Stimulated activated naive B cell treated with anti-CD40 and anti-IgM and Interleukin-4, amounts not matched to agents 10 μg/mL and 1 μg/mL and 100 μg/mL, for 72 hours (primary cell): Measurements from ENCODE around the gene DYRK1B.

Experiments used
- ATAC-seq, 2 donors: fragments of 150-1000 bp; cut with Tn5 transposase; replicated peaks; 2 replicates each; pipeline ENCODE4 v1.10.0; 2021; ENCODE audit warnings: moderate library complexity in 1 of 2
- DNase-seq: peaks from one replicate; pipeline ENCODE4 v3.0.0; 2021
- H3K27ac Mint-ChIP-seq: one replicate; pipeline ENCODE4 v1.8.0; 2022; ENCODE audit warnings: mild to moderate bottlenecking, mixed read lengths
- H3K27me3 Mint-ChIP-seq, 2 donors: one replicate each; pipeline ENCODE4 v1.8.0; 2022; ENCODE audit warnings: mixed read lengths in 2 of 2
- H3K36me3 Mint-ChIP-seq, 2 donors: one replicate each; pipeline ENCODE4 v1.8.0; 2022; ENCODE audit warnings: mixed read lengths in 2 of 2, mild to moderate bottlenecking in 1 of 2
- H3K4me1 Mint-ChIP-seq, 2 donors: one replicate each; pipeline ENCODE4 v1.8.0; 2022; ENCODE audit warnings: mixed read lengths in 2 of 2, mild to moderate bottlenecking in 1 of 2
- H3K4me3 Mint-ChIP-seq, 2 donors: one replicate each; pipeline ENCODE4 v1.8.0; 2022; ENCODE audit warnings: mild to moderate bottlenecking in 2 of 2, mixed read lengths in 2 of 2, moderate library complexity in 1 of 2
- H3K9me3 Mint-ChIP-seq, 2 donors: one replicate each; pipeline ENCODE4 v1.8.0; 2022; ENCODE audit warnings: mixed read lengths in 2 of 2, mild to moderate bottlenecking in 1 of 2

Gene DYRK1B

DNA sequence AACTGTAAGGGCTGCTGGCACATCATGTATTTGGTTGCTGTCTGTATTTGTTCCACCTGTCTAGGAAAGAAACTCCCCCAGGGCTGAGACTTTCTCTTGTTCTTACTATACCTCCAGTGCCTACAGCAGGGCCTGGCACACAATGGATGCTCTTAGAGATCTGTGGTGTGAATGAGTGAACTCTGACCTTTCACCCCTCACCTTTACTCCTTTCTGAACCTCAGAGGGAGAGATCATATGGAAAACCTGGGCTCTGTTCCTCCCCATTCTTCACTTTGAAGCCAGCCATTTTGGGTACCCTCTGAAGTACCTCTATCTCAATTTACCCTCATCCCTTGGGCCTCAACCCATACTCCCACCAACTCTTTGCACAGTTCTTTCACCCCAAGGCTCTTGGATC lies 3.1 kb downstream of the DYRK1B start:
- Mint-ChIP-seq H3K4me1 (peaks cover 34 to 42% of the 10 kb centered on the region in 2 donors), H3K27me3 (no peaks in the 10 kb centered on the region), H3K36me3 (peaks cover 47 to 70% of the 10 kb centered on the region in 2 donors), H3K9me3 (peaks cover 2 to 3% of the 10 kb centered on the region in 2 donors), H3K27ac (peak overlapping the region; percentile 56), H3K4me3 (no peak overlapping the region)
- ATAC-seq (no peak), DNase-seq (no peak)

DNA sequence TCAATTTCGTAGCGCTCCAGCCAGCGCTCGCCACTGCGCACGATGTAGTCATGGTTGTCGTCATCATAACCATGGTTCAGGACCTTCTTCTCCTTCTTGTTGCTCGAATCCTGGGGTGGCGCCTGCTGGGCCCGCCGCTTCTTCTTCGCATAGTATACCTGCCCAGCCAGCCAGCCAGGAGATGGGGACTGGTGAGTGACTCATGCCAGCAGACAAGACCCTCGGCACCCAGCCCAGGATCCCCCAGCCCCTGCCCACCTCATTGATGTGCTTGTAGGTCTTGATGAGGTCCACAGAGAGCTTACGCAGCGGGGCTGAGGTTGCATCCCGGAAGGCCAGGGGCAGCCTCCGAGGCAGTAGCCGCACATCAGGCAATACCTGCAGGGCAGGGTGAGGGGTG lies 3.6 kb downstream of the DYRK1B start:
- H3K27me3 Mint-ChIP-seq, result no peaks in the 10 kb centered on the region
- H3K9me3 Mint-ChIP-seq, result peaks cover 2 to 3% of the 10 kb centered on the region in 2 donors
- ATAC-seq (no peak), DNase-seq (no peak)
- H3K27ac Mint-ChIP-seq, result peak overlapping the region; percentile 56
- H3K4me1 Mint-ChIP-seq, result peaks cover 34 to 42% of the 10 kb centered on the region in 2 donors
- H3K4me3 Mint-ChIP-seq, result no peak overlapping the region
- H3K36me3 Mint-ChIP-seq, result peaks cover 48 to 73% of the 10 kb centered on the region in 2 donors

DNA sequence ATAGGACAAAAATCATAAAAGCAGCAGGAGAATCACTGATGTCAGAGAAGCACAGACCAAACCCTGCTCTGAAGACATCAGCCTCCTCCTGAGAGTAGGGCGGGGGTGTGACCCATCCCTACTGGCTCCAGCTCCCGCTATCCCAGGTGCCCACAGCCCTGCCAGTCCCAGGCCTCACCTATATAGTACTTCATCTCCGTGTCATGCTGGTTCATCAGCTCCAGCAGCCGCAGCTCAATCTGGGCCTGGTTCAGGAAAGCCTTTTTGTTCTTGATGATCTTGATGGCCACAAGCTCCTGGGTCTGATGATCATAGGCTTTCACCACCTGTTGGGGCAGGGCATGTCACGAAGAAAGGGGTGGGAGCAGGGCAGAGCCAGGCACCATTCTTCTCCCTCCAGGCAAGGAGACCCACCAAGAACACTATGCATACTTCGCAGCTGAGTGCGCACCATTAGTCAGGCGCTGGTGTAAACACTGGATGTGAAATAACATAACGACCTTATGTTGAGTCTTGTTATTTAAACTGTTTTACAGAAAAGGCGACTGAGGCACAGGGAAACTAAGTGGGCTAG lies 4.2 kb downstream of the DYRK1B start:
- Mint-ChIP-seq H3K27ac (no peak overlapping the region), H3K4me1 (peaks cover 37 to 47% of the 10 kb centered on the region in 2 donors), H3K4me3 (no peak overlapping the region), H3K27me3 (no peaks in the 10 kb centered on the region), H3K9me3 (peaks cover 2 to 3% of the 10 kb centered on the region in 2 donors), H3K36me3 (peaks cover 50 to 77% of the 10 kb centered on the region in 2 donors)
- DNase-seq, result no peak
- ATAC-seq, result no peak

DNA sequence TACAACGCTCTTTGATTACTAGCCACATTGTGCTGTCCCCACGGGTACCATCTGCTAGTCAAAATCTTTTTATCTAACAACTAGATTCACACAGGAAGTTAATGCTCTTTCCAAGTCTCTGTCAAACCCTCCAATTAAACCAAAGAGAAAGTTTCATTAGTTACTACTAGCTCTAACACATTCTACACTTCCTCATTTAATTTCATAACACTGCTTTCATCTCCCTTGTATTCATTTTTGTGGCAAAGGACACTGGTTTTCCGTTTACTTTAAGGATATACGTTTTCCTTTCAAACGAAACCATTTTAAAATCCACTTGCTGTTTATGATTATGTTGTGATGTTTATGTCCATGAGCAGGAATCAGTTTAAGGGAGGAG lies 5.3 kb downstream of the DYRK1B start:
- peaks cover 40 to 68% of the 10 kb centered on the region in 2 donors for H3K36me3 Mint-ChIP-seq

DNA sequence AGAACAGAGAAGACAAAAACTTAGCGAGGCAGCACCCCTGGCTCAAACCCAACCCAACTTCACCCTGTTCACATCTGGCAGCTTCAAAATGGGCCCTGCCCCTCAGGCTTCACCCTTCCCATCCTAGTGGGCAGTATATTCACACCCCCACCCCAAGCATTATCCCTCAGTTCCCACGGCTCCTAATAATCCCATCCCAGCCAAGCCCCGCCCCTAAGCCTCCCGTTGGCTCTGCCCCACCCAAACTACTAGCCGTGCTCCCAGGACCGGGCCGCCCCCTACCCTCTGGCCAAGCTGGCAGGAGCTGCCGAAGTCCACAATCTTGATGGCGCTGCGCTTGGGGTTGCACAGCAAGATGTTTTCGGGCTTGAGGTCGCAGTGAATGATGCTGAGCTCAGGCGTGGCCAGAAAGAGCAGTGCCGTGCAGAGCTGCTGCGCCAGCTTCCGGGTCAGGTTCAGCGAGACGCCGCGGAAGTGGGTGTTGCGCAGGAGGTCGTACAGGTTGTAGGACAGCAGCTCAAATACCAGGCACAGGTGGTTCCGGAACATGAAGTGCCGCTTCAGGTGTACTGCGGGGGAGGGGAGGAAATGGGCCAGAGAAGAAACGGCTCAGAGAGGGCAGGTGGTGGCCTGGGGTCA lies 5.8 kb downstream of the DYRK1B start:
- Mint-ChIP-seq H3K4me3 (no peak overlapping the region), H3K9me3 (no peaks in the 10 kb centered on the region), H3K27me3 (no peaks in the 10 kb centered on the region), H3K27ac (peak overlapping the region; percentile 73), H3K36me3 (peaks cover 40 to 68% of the 10 kb centered on the region in 2 donors), H3K4me1 (peaks cover 29 to 37% of the 10 kb centered on the region in 2 donors)
- ATAC-seq, result no peak
- no peak for DNase-seq

More for the DNA sequence above, 5.3 kb downstream of the DYRK1B start:
- DNase-seq, result no peak
- H3K4me3 Mint-ChIP-seq, result no peak overlapping the region
- no peaks in the 10 kb centered on the region for H3K9me3 Mint-ChIP-seq
- H3K4me1 Mint-ChIP-seq, result peaks cover 29 to 38% of the 10 kb centered on the region in 2 donors
- no peaks in the 10 kb centered on the region for H3K27me3 Mint-ChIP-seq
- peak overlapping the region; percentile 73 for H3K27ac Mint-ChIP-seq
- no peak for ATAC-seq

DNA sequence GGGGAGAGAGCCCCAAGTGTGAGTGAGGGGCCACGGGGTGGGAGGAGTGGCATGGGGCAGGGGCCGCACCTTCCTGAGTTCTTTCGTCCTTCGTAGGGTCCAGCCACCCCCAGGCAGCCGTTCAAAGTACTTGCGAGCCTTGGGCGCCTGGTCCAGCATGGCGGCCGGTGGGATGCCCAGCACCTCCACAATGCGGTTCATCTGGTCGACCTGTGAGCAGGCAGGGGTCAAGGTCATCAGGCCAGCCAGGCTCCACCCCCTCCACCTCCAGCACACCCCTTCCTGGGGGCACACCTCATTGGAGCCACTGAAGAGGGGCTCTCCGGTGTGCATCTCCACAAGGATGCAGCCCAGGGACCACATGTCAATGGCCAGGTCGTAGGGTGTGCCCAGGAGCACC lies 6.7 kb downstream of the DYRK1B start:
- DNase-seq, result no peak
- Mint-ChIP-seq H3K36me3 (peaks cover 37 to 60% of the 10 kb centered on the region in 2 donors), H3K27ac (no peak overlapping the region), H3K4me3 (no peak overlapping the region), H3K4me1 (peaks cover 20 to 28% of the 10 kb centered on the region in 2 donors), H3K9me3 (no peaks in the 10 kb centered on the region), H3K27me3 (no peaks in the 10 kb centered on the region)
- no peak for ATAC-seq

DNA sequence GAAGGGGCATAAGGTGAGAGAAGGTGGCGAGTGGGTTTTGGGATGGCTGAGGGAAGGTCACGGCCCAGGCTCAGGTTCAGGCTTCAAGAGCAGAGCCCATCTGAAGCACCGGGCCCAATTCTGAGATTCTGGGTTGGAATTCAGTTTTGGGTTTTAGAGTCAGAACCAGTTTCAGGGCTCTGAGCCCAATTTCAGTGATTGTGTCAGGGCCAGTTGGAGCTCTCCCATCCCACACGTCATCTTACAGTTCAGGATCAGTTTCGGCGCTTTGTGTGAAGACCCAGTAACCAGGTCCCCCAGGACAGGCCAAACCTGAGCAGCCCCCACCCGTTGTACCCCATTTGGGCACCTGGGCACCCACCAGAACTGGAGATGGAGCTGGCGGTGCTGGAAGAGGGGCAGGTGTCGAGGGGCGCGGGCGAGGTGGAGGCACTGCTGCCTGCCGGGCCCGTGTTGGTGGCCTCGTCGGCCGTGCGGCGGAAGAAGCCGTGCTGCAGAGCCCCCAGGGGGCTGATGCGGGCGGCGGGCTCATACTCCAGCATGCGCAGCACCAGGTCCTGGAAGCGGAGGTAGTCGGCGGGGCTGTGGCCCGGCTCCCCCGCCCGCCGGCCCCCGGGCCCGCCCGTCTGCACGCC lies 7.5 kb downstream of the DYRK1B start:
- DNase-seq (no peak), ATAC-seq (no peak)
- Mint-ChIP-seq H3K27me3 (no peaks in the 10 kb centered on the region), H3K9me3 (no peaks in the 10 kb centered on the region), H3K4me1 (peaks cover 16 to 22% of the 10 kb centered on the region in 2 donors), H3K27ac (no peak overlapping the region), H3K36me3 (peaks cover 37 to 58% of the 10 kb centered on the region in 2 donors), H3K4me3 (no peak overlapping the region)

DNA sequence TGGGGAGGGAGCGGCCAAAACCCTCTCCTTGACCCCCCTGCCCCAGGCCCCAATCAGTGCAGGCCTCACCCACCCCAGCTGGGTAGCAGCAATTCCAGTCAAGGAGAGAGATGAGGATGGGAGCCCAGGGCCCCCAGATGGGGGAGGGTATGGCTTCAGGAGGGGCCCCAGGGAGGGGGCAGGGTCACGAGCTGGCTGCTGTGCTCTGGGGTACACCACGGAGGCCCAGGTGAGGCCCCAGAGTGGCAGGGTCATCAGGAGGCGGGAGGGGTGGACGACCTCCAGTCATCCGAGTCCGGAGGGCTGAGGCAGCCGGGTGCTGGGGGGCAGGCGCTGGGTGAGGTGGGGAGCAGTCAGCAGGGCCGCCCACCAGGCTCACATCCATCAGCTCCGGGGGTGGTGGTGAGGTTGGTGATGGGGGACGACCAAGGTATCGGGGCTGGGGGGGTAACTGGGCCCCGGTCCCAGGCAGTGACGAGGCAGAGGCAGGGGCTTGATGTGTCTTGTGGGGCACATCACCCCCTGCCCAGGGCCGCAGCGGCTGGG lies 8.4 kb downstream of the DYRK1B start:
- no peaks in the 10 kb centered on the region for H3K27me3 Mint-ChIP-seq
- H3K36me3 Mint-ChIP-seq, result peaks cover 33 to 49% of the 10 kb centered on the region in 2 donors
- DNase-seq (no peak), ATAC-seq (no peak)
- H3K9me3 Mint-ChIP-seq, result no peaks in the 10 kb centered on the region
- no peak overlapping the region for H3K27ac Mint-ChIP-seq
- H3K4me1 Mint-ChIP-seq, result peaks cover 11 to 21% of the 10 kb centered on the region in 2 donors
- H3K4me3 Mint-ChIP-seq, result no peak overlapping the region

DNA sequence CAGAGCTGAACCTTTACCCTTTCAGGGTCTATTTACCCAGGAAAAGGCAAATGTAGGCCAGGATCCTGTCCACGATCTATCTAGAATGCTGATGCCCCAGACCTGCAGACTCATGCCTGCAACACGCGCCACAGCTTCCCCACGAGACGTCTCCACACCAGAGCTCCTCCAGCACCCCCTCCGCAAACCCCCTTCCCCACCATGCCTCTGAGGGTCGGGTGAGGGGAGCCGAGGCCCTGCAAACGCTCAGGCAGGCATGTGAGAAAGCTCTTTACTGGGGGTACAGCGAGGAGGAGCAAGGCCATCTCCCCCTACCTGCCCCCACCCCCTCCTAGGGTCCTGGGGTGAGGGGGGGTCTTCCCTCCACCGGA lies 8.9 kb downstream of the DYRK1B start:
- no peak overlapping the region for H3K4me3 Mint-ChIP-seq
- H3K27ac Mint-ChIP-seq, result no peak overlapping the region
- H3K9me3 Mint-ChIP-seq, result no peaks in the 10 kb centered on the region
- no peak for ATAC-seq
- peaks cover 32 to 49% of the 10 kb centered on the region in 2 donors for H3K36me3 Mint-ChIP-seq
- peaks cover 11 to 21% of the 10 kb centered on the region in 2 donors for H3K4me1 Mint-ChIP-seq
- DNase-seq, result no peak
- no peaks in the 10 kb centered on the region for H3K27me3 Mint-ChIP-seq

DNA sequence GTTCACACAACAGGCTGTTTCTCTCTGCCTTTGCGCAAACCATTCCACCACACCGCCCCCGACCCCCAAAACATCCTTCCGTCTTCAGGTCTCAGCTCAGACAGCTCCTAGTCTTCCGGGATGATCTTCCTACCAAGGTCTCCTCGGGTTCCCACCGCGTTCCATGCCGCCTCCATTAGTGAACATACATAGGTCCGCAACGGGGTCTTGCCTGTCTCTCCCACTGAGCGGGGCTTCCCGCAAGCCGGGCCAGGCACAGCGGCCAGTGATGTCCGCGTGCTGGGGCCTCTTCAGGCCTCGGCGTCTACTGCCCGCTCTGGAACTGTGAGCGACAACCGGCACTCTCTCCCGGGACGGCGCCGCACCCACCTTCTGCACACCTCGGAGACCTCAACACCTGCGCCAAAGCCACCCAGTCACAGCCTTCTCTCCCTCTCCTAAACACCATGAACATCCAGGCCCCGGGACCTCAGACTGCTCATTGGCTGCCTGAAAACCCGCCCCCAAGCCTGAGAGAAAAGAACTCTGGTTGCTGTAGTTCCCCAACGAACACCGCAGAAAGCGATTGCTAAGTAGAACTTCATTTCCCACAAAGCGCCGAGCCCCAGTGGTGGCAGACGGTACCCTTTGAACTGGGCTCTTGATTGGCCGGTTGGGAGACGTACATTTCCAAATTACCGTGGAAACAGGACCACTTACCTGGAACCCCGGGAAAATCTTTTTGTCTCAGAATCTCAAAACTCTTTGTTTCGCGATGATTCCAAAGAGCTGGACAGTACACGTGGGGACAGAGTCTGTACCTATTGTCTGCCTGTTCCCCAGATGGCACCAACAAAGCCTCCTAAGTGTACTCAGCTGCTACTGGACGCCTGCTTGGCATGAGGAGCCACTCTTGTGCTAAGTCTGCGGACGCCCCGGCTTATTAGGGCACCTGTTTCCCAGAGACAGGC lies 9.5 kb downstream of the DYRK1B start:
- H3K27ac Mint-ChIP-seq, result no peak overlapping the region
- H3K36me3 Mint-ChIP-seq, result peaks cover 28 to 46% of the 10 kb centered on the region in 2 donors
- peak; percentile 83 for DNase-seq
- H3K4me3 Mint-ChIP-seq, result no peak overlapping the region
- no peaks in the 10 kb centered on the region for H3K9me3 Mint-ChIP-seq
- no peaks in the 10 kb centered on the region for H3K27me3 Mint-ChIP-seq
- H3K4me1 Mint-ChIP-seq, result peaks cover 14 to 27% of the 10 kb centered on the region in 2 donors
- ATAC-seq, result peak; percentile 98 to 99

DNA sequence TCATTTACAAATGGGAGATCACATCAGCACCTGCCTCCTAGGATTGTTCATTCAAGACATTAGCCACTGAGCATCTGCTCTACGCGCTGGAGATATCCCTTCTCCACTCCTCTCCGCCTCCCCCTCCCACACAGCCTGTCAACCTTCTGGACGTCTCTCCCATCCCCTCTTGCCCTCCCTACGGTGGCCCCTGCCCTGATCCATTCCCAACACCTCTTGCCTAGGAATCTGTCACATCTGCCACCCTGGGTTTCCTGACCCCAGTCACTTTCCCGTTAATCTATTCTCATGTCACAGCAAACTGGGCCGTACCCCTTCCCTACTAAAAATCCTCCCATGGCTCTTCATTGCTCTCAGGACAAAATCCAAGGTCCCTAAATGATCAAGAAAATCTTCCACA lies 10.3 kb downstream of the DYRK1B start:
- Mint-ChIP-seq H3K36me3 (peaks cover 27 to 44% of the 10 kb centered on the region in 2 donors), H3K4me1 (peaks cover 18 to 29% of the 10 kb centered on the region in 2 donors), H3K27me3 (no peaks in the 10 kb centered on the region), H3K27ac (no peak overlapping the region), H3K4me3 (no peak overlapping the region), H3K9me3 (no peaks in the 10 kb centered on the region)
- no peak for ATAC-seq
- DNase-seq, result no peak

DNA sequence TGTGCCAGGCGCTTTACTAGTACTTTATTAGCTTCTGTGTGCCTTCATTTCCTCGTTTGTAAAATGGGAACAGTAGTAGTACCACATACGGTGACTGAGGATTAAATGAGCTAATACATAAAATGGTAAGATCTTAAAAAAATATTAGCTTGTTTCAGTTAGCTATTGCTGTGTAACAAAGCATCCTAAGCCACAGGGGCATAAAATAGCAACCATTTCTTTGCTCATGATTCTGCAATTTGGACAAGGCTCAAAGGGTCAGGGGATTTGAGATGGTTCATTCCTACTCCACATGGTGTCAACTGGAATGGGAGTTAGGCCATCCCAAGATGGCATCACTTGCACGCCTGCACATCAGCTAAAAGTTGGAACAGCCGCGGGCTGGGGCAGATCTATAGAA lies 13.3 kb downstream of the DYRK1B start:
- ATAC-seq, result no peak
- Mint-ChIP-seq H3K27ac (no peak overlapping the region), H3K36me3 (peaks cover 22 to 37% of the 10 kb centered on the region in 2 donors), H3K4me1 (peaks cover 28 to 37% of the 10 kb centered on the region in 2 donors), H3K27me3 (no peaks in the 10 kb centered on the region), H3K9me3 (no peaks in the 10 kb centered on the region), H3K4me3 (no peak overlapping the region)
- no peak for DNase-seq

DNA sequence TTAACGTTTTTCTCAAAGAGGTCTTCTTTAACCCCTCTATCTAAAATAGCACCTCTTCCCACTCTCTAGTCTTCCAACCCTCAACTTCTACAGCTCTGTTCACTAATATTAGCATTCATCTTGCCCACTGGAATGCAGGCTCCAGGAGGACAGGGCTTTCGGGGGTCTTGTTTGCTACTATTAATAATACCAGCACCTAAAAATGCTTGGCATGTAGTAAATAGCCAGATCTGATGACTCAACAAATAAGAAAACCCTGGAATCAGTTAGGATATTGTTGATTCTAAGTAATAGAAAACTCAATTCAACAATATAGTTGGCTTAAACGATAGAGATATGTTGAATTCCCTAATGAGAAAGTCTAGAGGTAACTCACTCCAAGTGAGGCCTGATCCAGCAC lies 14.2 kb downstream of the DYRK1B start:
- no peaks in the 10 kb centered on the region for H3K9me3 Mint-ChIP-seq
- DNase-seq (no peak), ATAC-seq (no peak)
- no peaks in the 10 kb centered on the region for H3K27me3 Mint-ChIP-seq
- peak overlapping the region in 1 of 2 donors; percentile 50 for H3K4me3 Mint-ChIP-seq
- peak overlapping the region; percentile 90 for H3K27ac Mint-ChIP-seq
- peaks cover 20 to 29% of the 10 kb centered on the region in 2 donors for H3K36me3 Mint-ChIP-seq
- peaks cover 25 to 32% of the 10 kb centered on the region in 2 donors for H3K4me1 Mint-ChIP-seq

DNA sequence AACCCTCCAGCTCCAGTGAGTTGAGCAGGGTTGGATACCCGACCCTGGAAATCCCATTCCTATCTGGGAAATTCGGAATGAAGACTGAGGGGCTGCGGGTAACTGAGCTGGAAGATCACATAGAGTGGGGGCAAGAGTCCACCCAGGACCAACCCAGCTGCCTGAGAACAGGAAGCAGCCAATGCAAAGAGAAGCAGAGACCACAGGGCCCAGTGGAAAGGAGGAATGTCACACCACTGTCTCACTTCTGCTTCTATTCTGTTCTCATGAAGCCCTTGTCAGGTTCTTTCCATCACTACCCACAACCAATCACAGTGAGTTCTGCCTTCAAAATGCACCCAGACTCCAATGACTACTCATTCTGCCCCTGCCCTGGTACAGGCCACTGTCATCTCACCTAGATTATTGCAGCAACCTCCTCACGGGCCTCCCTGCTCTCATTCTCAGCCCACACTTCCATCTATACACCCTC lies 15.3 kb downstream of the DYRK1B start:
- Mint-ChIP-seq H3K27ac (peak overlapping the region; percentile 90), H3K27me3 (no peaks in the 10 kb centered on the region), H3K4me1 (peaks cover 25 to 32% of the 10 kb centered on the region in 2 donors), H3K36me3 (peaks cover 21 to 31% of the 10 kb centered on the region in 2 donors), H3K9me3 (no peaks in the 10 kb centered on the region), H3K4me3 (peak overlapping the region; percentile 43 to 50)
- DNase-seq (peak; percentile 68), ATAC-seq (peak; percentile 99)
